Left ventricle myocardium superior (tissue), 1 donor: ENCODE data around the gene LILRB5. TPM values are rescaled to one million over a fixed set of nuclear protein-coding genes. Genes with fewer than 3 reads are reported as not detected.
A peak's percentile ranks its signal among the peaks of the same experiment; 100 is the strongest.
"Not testable (repeated sequence)": the region's sequence is repeated elsewhere in the genome, so short reads cannot be mapped to it uniquely, and the experiment has no call there.

ENCODE experiments used
- ATAC-seq: fragments of 200-7000 bp; cut with Tn5 transposase; one replicate; pipeline ENCODE4 v1.9.1; 2020; ENCODE audit warnings: mild to moderate bottlenecking, moderate library complexity
- DNase-seq: peaks from one replicate; pipeline ENCODE4 v3.0.0-alpha.2; 2020
- intact Hi-C: fragments of 100-400 bp; cut with micrococcal nuclease; formaldehyde crosslinking; loops from one replicate; pipeline ENCODE4 v1.11.0; 2022
- total RNA-seq: library from RNA; stranded (reverse); fragmentation: NEBNext Ultra II Directional; extraction: Animal tissue kit (Norgen Biotek cat#: 25700); gene quantifications from one replicate; pipeline ENCODE4 v1.2.1, GENCODE V29; 2021
- donor health status: DM: no; HTN: yes; CAD: no; lungs with severe emphysema.

LILRB5 gene
- total RNA-seq, 1 donor from 2014 or later = 5.5 TPM

GRCh38 chr19:54278571-54279195 is 21.6 kb upstream of the LILRB5 start:
- not testable (repeated sequence) for DNase-seq

GRCh38 chr19:54278056-54278455 is 21.0 kb upstream of the LILRB5 start:
- ATAC-seq, DNase-seq, intact Hi-C loops: not testable (repeated sequence)

More at GRCh38 chr19:54278571-54279195, 21.6 kb upstream of the LILRB5 start:
- intact Hi-C loops, ATAC-seq: not testable (repeated sequence)

GRCh38 chr19:54277111-54277615 is 20.1 kb upstream of the LILRB5 start:
- ATAC-seq, DNase-seq, intact Hi-C loops: not testable (repeated sequence)

GRCh38 chr19:54275951-54276350 is 18.9 kb upstream of the LILRB5 start:
- ATAC-seq (no peak), DNase-seq (no peak)
- intact Hi-C loops = no loop called here

- intact Hi-C loops, ATAC-seq, DNase-seq: not testable (repeated sequence)
These were observed 17.4 kb upstream of the LILRB5 start for GRCh38 chr19:54274516-54274915.

- intact Hi-C loops = no loop called here
- ATAC-seq (no peak), DNase-seq (no peak)
These were observed 16.7 kb upstream of the LILRB5 start for GRCh38 chr19:54273821-54274220.

GRCh38 chr19:54272181-54272580 is 15.1 kb upstream of the LILRB5 start:
- peak; percentile 14 for ATAC-seq
- intact Hi-C loops, DNase-seq: not testable (repeated sequence)

GRCh38 chr19:54271587-54271986 is 14.5 kb upstream of the LILRB5 start:
- DNase-seq (peak; percentile 48), ATAC-seq (peak; percentile 69)
- intact Hi-C loops = not testable (repeated sequence)

GRCh38 chr19:54271106-54271505 is 14.0 kb upstream of the LILRB5 start:
- intact Hi-C loops = no loop called here
- ATAC-seq (peak; percentile 76), DNase-seq (no peak)

GRCh38 chr19:54268936-54269335 is 11.9 kb upstream of the LILRB5 start:
- intact Hi-C loops = no loop called here
- DNase-seq (no peak), ATAC-seq (no peak)

GRCh38 chr19:54266133-54266532 is 9.1 kb upstream of the LILRB5 start:
- DNase-seq (peak; percentile 80), ATAC-seq (peak; percentile 36)
- intact Hi-C loops = no loop called here

GRCh38 chr19:54262470-54262869 is 5.4 kb upstream of the LILRB5 start:
- intact Hi-C loops = no loop called here
- DNase-seq = no peak
- ATAC-seq = no peak

- no peak for ATAC-seq
- intact Hi-C loops = no loop called here
- DNase-seq = no peak
These were observed 5.0 kb upstream of the LILRB5 start for GRCh38 chr19:54262066-54262465.

- no peak for DNase-seq
- no peak for ATAC-seq
- intact Hi-C loops = no loop called here
These were observed 590 bp downstream of the LILRB5 start for GRCh38 chr19:54256250-54257115.

GRCh38 chr19:54255105-54255775 is 1.8 kb downstream of the LILRB5 start:
- DNase-seq (no peak), ATAC-seq (no peak)
- intact Hi-C loops = no loop called here

GRCh38 chr19:54254195-54254906 is 2.7 kb downstream of the LILRB5 start:
- ATAC-seq = no peak
- DNase-seq = no peak
- intact Hi-C loops = no loop called here

GRCh38 chr19:54253331-54254194 is 3.5 kb downstream of the LILRB5 start:
- ATAC-seq (no peak), DNase-seq (no peak)
- intact Hi-C loops = no loop called here

GRCh38 chr19:54252845-54253244 is 4.2 kb downstream of the LILRB5 start:
- DNase-seq = no peak
- intact Hi-C loops = no loop called here
- no peak for ATAC-seq
